HG02610 (cell line): ENCODE data around the gene GRIK4.
A peak's percentile ranks its signal among the peaks of the same experiment; 100 is the strongest.
"Not testable (repeated sequence)": the region's sequence is repeated elsewhere in the genome, so short reads cannot be mapped to it uniquely, and the experiment has no call there.

Experiments
- ATAC-seq: cut with Tn5 transposase; IDR thresholded peaks from one replicate; pipeline ENCODE4 v1.9.1; 2021; ENCODE audit warnings: mild to moderate bottlenecking, moderate library complexity; ENCODE audit not compliant: unreplicated experiment

GRIK4 gene

DNA sequence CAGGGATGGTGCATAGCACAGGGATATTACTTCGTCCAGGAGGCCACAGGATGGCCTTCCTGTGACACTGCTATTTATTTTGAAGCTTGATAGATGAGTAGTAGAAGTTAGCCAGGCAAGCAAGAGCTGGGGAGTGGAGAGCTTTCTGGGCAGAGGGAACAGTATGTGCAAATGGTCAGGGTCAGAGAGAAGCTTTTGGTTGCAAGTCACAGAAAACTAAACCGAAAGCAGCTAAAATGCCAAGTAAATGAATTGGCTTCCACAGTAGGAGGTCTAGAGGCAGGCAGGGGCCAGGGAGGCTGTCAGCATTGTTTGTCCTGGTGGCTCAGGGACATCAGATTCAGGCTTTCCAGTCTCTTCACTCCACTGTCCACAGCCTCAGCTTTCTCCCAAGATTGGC lies 247.5 kb downstream of the GRIK4 start:
- no peak for ATAC-seq

DNA sequence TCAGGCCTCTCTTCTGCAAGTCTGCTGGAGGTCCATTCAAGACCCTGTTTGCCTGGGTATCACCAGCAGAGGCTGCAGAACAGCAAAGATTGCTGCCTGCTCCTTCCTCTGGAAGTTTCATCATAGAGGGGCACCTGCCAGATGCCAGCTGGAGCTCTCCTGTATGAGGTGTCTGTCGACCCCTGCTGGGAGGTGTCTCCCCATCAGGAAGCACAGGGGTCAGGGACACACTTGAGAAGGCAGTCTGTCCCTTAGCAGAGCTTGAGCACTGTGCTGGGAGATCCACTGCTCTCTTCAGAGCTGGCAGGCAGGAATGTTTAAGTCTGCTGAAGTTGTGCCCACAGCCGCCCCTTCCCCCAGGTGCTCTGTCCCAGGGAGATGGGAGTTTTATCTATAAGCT lies 254.2 kb downstream of the GRIK4 start:
- ATAC-seq = not testable (repeated sequence)

- no peak for ATAC-seq
Measured at GRCh38 chr11:120766318-120766717, 254.8 kb downstream of the GRIK4 start.

- ATAC-seq = no peak
Measured at GRCh38 chr11:120768949-120769348, 257.4 kb downstream of the GRIK4 start.

DNA sequence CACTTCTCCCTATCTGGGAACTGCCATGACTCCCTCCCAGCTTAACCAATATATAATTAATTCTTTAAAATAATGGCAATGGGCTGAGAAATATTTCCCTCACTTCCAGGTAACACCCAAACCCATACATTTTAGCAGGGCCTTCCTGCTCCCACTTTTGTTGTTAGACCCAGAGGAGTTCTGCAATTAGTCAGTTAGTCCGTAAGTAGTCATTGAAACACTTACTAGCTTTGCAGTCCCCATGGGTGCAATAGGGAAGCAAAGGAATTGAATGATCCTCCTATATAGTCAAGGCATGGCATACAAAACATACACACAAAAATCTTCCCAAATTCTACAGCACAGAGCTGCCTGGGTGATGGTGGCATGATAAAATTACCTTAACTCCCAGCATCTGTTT lies 258.4 kb downstream of the GRIK4 start:
- no peak for ATAC-seq

GRCh38 chr11:120771551-120772060 lies 260.1 kb downstream of the GRIK4 start:
- ATAC-seq = no peak

DNA sequence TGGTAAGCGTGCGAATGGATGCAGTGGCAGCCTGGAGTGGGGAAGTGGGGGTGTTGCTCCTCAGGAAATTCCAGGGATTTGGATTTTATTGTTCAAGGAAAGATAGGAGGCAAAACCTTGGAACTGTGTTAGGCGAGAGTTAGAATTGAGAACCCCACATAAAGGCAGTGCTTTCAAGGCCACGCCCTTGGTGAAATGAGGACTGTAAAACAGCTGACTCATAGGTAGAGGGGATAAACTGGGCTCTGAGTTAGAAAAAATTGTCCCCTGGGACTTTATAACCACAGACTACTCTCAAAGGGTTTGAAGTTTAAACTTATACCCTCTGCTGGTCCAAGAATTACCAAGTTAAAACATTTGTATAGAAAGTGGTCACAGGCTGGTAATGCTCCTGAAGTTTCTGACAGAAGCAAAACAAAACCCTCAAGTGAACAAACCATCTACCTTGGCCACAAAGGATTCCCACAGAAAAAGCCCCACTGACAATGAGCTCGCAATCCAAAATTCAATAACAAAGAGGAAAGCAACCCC lies 262.0 kb downstream of the GRIK4 start:
- peak; percentile 89 for ATAC-seq

DNA sequence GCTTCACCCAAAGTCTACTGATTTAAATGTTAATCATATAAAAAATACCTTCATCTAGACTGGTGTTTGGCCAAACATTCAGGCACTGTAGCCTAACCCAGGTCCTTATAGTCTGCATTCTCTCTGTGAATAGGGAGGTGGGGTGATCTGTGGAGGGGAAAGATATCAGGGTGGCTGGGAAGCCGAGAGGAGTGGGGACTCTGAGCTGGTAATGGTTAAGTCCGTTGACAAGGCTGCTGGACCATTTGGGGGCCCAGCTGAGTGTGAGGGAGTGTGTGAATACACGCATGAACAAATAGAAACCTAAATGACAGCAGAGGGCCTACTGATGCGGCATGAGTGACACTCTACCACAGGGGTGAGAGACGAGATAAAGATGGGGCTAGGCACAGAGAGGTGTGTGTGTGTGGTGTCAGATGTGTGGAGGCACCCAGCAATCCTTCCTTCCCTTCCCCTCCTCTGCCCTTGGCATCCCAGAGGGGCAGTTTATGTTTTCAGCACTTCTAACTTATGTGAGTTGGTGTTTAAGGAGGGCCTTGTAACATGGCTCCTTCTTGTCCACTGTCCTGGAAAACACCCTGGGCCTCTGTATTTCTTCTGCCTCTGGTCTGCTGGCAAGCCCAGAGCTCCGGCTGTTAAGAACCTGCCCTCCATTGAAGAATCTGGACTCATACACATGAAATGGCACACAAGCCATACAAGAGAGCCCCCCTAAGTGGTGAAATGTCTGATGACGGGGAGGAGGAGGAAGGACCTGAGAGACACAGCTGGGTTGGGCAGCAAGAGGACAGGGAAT lies 263.2 kb downstream of the GRIK4 start:
- ATAC-seq = no peak

- ATAC-seq = no peak
Measured at GRCh38 chr11:120775986-120776951, 264.7 kb downstream of the GRIK4 start.

GRCh38 chr11:120778685-120779490 lies 267.3 kb downstream of the GRIK4 start:
- ATAC-seq = no peak

DNA sequence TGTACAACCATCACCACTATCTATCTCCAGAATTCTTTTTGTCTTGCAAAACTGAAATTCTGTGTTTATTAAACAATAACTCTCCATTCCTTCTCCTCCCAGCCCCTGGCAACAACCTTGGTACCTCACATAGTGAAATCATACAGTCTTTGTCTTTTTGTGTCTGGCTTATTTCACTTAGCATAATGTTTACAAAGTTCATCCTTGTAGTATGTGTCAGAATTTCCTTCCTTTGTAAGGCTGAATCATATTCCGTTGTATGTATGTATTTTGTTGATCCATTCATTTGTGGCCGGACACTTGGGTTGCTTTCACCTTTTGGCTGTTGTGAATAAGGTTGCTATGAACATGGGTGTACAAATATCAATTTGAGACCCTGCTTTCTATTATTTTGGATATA lies 268.7 kb downstream of the GRIK4 start:
- no peak for ATAC-seq

GRCh38 chr11:120781486-120782120 lies 270.1 kb downstream of the GRIK4 start:
- no peak for ATAC-seq

- ATAC-seq = no peak
Measured at GRCh38 chr11:120784566-120785251, 273.2 kb downstream of the GRIK4 start.

- no peak for ATAC-seq
Measured at GRCh38 chr11:120785576-120785975, 274.0 kb downstream of the GRIK4 start.

DNA sequence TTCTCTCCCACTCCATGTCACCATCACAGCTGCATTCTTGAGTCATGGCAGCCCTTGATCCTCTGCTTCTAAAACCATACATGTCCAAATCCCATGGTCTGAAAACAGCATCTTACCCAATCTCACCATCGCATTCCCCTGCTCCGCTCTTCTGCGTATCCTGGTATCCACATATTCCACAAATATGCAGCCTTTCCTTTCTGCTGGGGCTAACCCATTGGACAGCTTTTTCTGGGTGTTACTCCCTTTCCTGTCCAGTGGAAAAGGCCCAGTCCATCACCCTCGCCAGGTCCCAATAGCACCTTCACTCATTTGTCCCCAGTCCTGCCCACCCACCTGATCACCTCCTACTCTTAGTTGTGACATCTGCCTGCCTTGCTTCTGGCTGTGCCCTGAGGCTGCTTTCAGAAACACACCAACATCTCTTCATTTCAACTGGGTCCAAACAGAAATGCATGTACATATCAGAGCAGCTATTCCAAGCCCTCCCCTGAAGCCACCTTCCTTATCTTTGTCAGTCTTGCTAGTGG lies 274.7 kb downstream of the GRIK4 start:
- no peak for ATAC-seq

DNA sequence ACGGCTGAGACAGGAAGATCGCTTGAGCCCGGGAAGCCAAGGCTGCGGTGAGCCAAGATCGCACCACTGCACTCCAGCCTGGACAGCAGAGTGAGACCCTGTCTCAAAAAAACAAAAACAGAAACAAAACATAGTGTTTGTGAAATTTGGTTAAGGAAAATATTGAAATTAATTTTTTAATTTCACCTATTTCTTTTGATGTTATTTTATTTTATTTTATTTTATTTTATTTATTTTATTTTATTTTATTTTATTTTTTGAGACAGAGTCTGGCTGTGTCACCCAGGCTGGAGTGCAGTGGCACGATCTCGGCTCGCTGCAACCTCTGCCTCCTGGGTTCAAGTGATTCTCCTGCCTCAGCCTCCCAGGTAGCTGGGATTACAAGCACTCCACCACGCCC lies 275.7 kb downstream of the GRIK4 start:
- ATAC-seq = not testable (repeated sequence)

- ATAC-seq = no peak
Measured at GRCh38 chr11:120789391-120789790, 277.8 kb downstream of the GRIK4 start.

GRCh38 chr11:120792306-120792705 lies 280.8 kb downstream of the GRIK4 start:
- no peak for ATAC-seq

DNA sequence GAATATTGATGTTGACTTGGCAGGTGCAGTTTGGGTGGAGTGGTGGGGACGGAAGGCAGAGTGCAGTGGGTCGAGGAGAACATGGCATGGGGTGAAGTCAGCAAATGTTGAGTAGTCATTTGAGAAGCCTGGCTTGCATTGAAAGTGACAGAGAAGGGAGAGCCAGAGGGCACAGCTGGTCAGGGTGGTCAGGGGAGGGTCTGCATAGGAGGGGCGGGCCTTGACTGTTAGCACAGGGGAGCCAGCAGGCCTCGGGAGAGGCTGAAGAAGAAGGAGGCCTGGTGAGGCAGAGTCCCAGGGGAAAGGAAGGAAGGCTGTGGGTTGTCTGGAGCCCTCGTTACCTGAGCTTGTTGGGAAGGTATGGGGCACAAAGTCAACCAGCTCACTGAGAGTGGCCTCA lies 281.6 kb downstream of the GRIK4 start:
- no peak for ATAC-seq
